SK-N-MC (cell line): ENCODE results near the gene CCDC183.
A peak's percentile ranks its signal among the peaks of the same experiment; 100 is the strongest.
"Not testable (repeated sequence)": the region's sequence is repeated elsewhere in the genome, so short reads cannot be mapped to it uniquely, and the experiment has no call there.

Experiments
- DNase-seq: peaks from one replicate; pipeline ENCODE4 v3.0.0-alpha.2; 2011; ENCODE audit warnings: low read depth, low spot score
- H3K27ac ChIP-seq: fragments of 200-600 bp; sonication (generic); 2 replicates; pipeline ENCODE4 v1.5.1; 2016; ENCODE audit warnings: mixed run types
- H3K36me3 ChIP-seq: fragments of 200-600 bp; sonication (generic); 2 replicates; pipeline ENCODE4 v1.6.1; 2017; ENCODE audit warnings: antibody characterized with exemption, low read length, mixed read lengths; ENCODE audit not compliant: insufficient read depth
- H3K4me3 ChIP-seq: fragments of 200-600 bp; sonication (generic); 2 replicates; pipeline ENCODE4 v1.5.1; 2016
- H3K9ac ChIP-seq: fragments of 200-600 bp; sonication (generic); 2 replicates; pipeline ENCODE4 v1.8.0; 2017; ENCODE audit warnings: mixed run types, mixed read lengths; ENCODE audit not compliant: insufficient read length
- H3K9me3 ChIP-seq: fragments of 200-600 bp; sonication (generic); 2 replicates; pipeline ENCODE4 v1.6.1; 2017; ENCODE audit warnings: low read depth, mild to moderate bottlenecking, antibody characterized with exemption, low read length, moderate library complexity, mixed read lengths
- EZH2 ChIP-seq: fragments of 200-600 bp; sonication (generic); IDR thresholded peaks from one replicate; pipeline ENCODE4 v1.6.1; 2017; ENCODE audit warnings: antibody characterized with exemption
- FOXP2 ChIP-seq: optimal IDR thresholded peaks from 2 replicates; pipeline ENCODE3; 2011; ENCODE audit warnings: mild to moderate bottlenecking, moderate library complexity; ENCODE audit not compliant: insufficient read depth; ENCODE audit errors: extremely low read length, control extremely low read depth
- POLR2AphosphoS5 ChIP-seq: IDR thresholded peaks from 2 replicates; pipeline ENCODE4 v1.6.1; 2012; ENCODE audit warnings: mild to moderate bottlenecking, low read depth, low read length, borderline replicate concordance

The CCDC183 gene

GRCh38 chr9:136840140-136840876 lies 44.2 kb downstream of the CCDC183 start:
- Histone ChIP-seq H3K27ac (peak overlapping the region; percentile 79), H3K36me3 (no peaks in the 10 kb centered on the region; the same call in 1 of the 2 replicates), H3K9me3 (no peaks in the 10 kb centered on the region), H3K9ac (no peak overlapping the region), H3K4me3 (no peak overlapping the region)
- DNase-seq = no peak
- TF ChIP-seq FOXP2 (no peak), EZH2 (no peak), POLR2AphosphoS5 (no peak; the same call in none of the 2 replicates)

DNA sequence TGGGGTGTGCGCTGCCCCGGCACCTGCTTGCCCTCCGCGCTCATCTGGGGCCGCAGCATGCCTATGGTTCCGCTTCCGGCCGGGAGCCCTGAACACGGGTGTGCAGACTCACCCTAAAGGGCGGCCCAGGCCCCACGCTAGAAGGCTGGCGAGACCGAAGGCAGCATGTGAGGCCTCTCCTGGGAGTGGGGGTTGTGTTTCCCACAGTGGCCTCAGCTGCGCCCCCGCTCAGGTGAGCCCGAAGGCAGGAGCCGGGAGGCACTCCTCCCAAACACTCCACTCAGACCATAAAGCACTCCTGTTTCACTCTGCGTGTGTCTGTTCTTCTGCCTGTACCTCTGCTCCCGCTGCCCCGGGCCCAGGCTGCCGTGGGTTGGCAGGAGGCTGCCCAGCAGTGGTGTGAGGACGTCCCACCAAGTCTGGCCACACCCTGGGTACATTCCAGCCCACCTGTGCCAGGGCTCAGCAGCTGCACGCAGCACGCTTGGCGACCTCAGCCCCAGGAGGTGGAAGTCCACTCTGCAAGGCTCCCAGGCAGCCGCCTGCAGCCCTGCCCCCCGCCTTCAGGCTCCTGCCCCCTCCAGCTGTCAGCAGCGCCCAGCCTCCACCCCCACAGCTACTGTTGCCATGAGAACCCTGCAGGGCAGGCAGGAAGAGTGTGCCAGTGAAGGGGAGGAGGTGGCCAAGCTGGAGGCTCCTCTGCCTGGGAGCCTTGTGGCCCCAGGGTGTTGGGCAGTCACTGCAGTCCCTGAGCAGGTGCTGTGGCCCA lies 44.9 kb downstream of the CCDC183 start:
- peak overlapping the region; percentile 38; the same call in 1 of the 2 replicates for H3K4me3 ChIP-seq
- H3K36me3 ChIP-seq = no peaks in the 10 kb centered on the region; the same call in 1 of the 2 replicates
- H3K27ac ChIP-seq = peak overlapping the region; percentile 79
- no peak overlapping the region for H3K9ac ChIP-seq
- no peak; the same call in 1 of the 2 replicates for TF ChIP-seq POLR2AphosphoS5
- no peaks in the 10 kb centered on the region for H3K9me3 ChIP-seq
- no peak for DNase-seq

GRCh38 chr9:136841646-136842379 lies 45.7 kb downstream of the CCDC183 start:
- not testable (repeated sequence) for H3K27ac ChIP-seq, H3K36me3 ChIP-seq, H3K9ac ChIP-seq, DNase-seq, H3K9me3 ChIP-seq
- H3K4me3 ChIP-seq = peak overlapping the region; percentile 38; the same call in 1 of the 2 replicates

- H3K4me3 ChIP-seq = peak within 1 kb of the TSS; percentile 63
- H3K9me3 ChIP-seq, DNase-seq, H3K36me3 ChIP-seq, H3K27ac ChIP-seq, H3K9ac ChIP-seq: not testable (repeated sequence)
Observed at GRCh38 chr9:136842380-136842948, 46.3 kb downstream of the CCDC183 start, which contains the start of gene AJM1. AJM1 (plus strand) TSS chr9:136842478; CDS start chr9:136844415, 1,937 bp downstream.

DNA sequence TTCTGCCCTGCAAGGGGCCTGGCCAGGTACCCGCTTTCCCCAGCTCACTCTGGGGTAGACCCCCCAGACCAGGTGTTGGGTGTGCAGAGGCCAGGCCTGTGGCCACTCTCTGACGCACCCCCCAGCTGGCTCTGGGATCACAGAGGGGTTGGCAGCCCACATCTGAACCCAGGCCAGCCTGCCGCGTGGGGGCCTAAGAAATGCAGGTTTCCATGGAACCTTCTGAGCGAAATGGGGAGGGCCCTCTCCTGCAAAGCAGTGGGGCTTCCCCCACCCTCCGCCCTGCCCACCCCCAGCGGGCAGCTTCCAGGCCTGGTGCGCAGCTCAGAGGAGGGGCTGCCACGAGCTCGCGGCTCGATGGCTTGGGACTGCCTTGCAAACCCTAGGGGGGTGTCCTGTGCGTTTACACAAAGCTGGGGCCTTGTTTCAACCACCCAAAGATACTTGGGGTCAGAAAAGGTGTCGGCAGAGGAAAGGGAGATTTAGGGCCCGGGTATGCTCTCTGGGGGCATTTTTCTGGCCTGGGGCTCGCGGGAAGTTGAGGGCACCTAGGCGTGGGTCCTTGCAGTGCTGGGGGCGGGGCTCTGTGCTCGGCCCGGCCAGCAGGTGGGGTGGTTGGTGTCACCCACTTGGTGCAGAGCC lies 47.1 kb downstream of the CCDC183 start:
- not testable (repeated sequence) for DNase-seq, H3K4me3 ChIP-seq, H3K27ac ChIP-seq, H3K36me3 ChIP-seq, H3K9me3 ChIP-seq, H3K9ac ChIP-seq

DNA sequence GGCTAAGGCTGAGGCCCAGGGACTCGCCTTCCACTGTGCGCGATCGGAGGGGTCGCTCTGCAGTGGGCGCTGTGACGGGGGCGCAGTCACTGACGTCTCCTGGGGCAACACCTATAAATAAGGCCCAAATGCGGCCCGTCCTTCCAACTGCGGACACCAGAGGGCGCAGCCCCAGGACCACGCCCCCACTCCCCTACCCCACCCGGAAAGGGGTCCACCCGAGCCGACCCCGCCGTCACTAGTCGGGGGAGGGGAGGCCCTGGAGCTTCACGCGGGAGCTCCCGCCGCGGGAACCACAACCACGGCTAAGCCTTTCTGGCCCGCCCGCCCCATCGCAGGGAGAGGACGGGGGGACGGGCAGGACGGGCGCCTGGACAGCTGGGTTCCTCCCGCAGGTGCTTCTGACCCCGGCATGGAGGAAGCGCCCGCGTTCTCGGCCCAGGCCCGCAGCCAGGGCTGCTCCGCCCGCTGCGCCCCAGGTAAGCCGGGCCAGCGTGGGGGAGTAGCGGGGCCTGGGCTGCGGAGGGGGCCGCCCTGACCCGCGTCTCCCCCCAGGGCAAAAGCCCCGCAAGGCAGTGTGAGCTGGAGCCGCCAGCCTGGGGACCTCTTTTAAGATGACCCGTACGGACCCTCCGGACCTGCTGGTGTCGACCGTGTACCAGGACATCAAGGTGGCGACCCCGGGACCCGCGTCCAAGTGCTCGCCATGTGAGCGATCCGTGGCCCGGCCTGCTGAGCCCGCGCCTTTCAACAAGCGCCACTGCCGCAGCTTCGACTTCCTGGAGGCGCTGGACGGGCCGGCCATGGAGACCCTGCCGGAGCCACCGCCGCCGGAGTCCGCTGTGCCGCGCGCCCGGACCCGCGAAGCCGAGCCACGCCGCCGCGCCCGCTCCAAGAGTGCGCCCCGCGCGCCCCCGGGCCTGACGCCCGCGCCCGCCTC lies 47.9 kb downstream of the CCDC183 start:
- DNase-seq, H3K4me3 ChIP-seq: not testable (repeated sequence)

GRCh38 chr9:136844761-136845464 lies 48.8 kb downstream of the CCDC183 start:
- H3K27ac ChIP-seq = no peak overlapping the region
- H3K4me3 ChIP-seq = no peak overlapping the region
- no peaks in the 10 kb centered on the region for H3K36me3 ChIP-seq
- no peaks in the 10 kb centered on the region for H3K9me3 ChIP-seq
- no peak overlapping the region for H3K9ac ChIP-seq
- TF ChIP-seq FOXP2 = no peak
- no peak for TF ChIP-seq EZH2
- no peak for TF ChIP-seq POLR2AphosphoS5
- no peak for DNase-seq

More for the DNA sequence above, 47.9 kb downstream of the CCDC183 start:
- not testable (repeated sequence) for H3K36me3 ChIP-seq, H3K27ac ChIP-seq, H3K9ac ChIP-seq, H3K9me3 ChIP-seq
